ENCODE measurements around the gene RETREG3.

GRCh38 chr17:42535155-42536047 lies 73.8 kb downstream of the RETREG3 start:
- TF ChIP-seq KLF15 (CRISPR knock-in tag; IDR thresholded peaks at IDR 0.05; ENCODE audit: borderline replicate concordance) (no peak), SIN3A (IDR thresholded peaks at IDR 0.05; ENCODE audit: borderline replicate concordance, low read depth, low read length) (no peak), NCOA1 (CRISPR knock-in tag; IDR thresholded peaks at IDR 0.05) (no peak), MAFG (CRISPR knock-in tag; IDR thresholded peaks at IDR 0.05) (no peak), BRD4 (CRISPR knock-in tag; IDR thresholded peaks at IDR 0.05) (no peak)

Measured in HepG2 (cell line).